OCI-LY3 (cell line): ENCODE results near the gene PTPN6.

Experiments used
- H2AFZ ChIP-seq: fragments of 200-600, 300-600 bp; shearing (Covaris generic); 2 replicates; pipeline ENCODE4 v1.6.0; 2014; ENCODE audit warnings: antibody characterized with exemption, low read depth, low read length
- H3K27ac ChIP-seq: fragments of 200-600, 300-600 bp; sonication (generic); 2 replicates; pipeline ENCODE4 v1.5.1; 2014; ENCODE audit warnings: mild to moderate bottlenecking, low read length, moderate library complexity, mixed read lengths
- H3K27me3 ChIP-seq: fragments of 200-600, 300-600 bp; sonication (generic); 2 replicates; pipeline ENCODE4 v1.6.1; 2014; ENCODE audit warnings: low read depth, low read length, mixed read lengths
- H3K36me3 ChIP-seq: fragments of 200-600, 300-600 bp; sonication (generic); replicated peaks from 2 replicates; pipeline ENCODE3; 2014; ENCODE audit warnings: low read depth, low read length, mixed read lengths
- H3K4me1 ChIP-seq: fragments of 300-600, 200-600 bp; sonication (generic); 2 replicates; pipeline ENCODE4 v1.6.1; 2014; ENCODE audit warnings: low read length, mixed read lengths
- H3K4me2 ChIP-seq: fragments of 200-600, 300-600 bp; sonication (generic); 2 replicates; pipeline ENCODE4 v1.6.1; 2014; ENCODE audit warnings: low read length, mixed read lengths
- H3K4me3 ChIP-seq: fragments of 300-600, 200-600 bp; sonication (generic); 2 replicates; pipeline ENCODE4 v1.5.1; 2014; ENCODE audit warnings: antibody characterized with exemption, mild to moderate bottlenecking, low read length, moderate library complexity
- H3K79me2 ChIP-seq: fragments of 300-600, 200-600 bp; shearing (Covaris generic); 2 replicates; pipeline ENCODE4 v1.6.1; 2014; ENCODE audit warnings: mild to moderate bottlenecking, low read length, mixed read lengths
- H3K9ac ChIP-seq: fragments of 300-600, 200-600 bp; shearing (Covaris generic); 2 replicates; pipeline ENCODE4 v1.6.0; 2014; ENCODE audit warnings: mild to moderate bottlenecking, low read length, moderate library complexity
- H3K9me3 ChIP-seq: fragments of 200-600, 300-600 bp; shearing (Covaris generic); 2 replicates; pipeline ENCODE4 v1.6.1; 2014; ENCODE audit warnings: low read length, mixed read lengths; ENCODE audit not compliant: insufficient read depth
- H4K20me1 ChIP-seq: fragments of 200-600, 300-600 bp; sonication (generic); 2 replicates; pipeline ENCODE4 v1.6.1; 2016; ENCODE audit warnings: low read length, mixed read lengths; ENCODE audit not compliant: insufficient read depth
- EZH2phosphoT487 ChIP-seq: fragments of 200-600 bp; shearing (Covaris generic); IDR thresholded peaks from 2 replicates; pipeline ENCODE4 v1.6.1; 2018; ENCODE audit warnings: antibody characterized with exemption, mixed run types, low read depth
- TF ChIP-seq, protein P1 (sequence below): fragments of 200-600, 300-600 bp; sonication (generic); IDR thresholded peaks from 2 replicates; pipeline ENCODE4 v1.5.1; 2014; ENCODE audit warnings: antibody characterized with exemption, low read length, low read depth

The PTPN6 gene

GRCh38 chr12:6928703-6929407, 22.3 kb upstream of the PTPN6 start:
- peak overlapping the region; percentile 94 for H3K4me2 ChIP-seq
- H2AFZ ChIP-seq, result no peak overlapping the region
- peak overlapping the region; percentile 91 for H3K9ac ChIP-seq
- TF ChIP-seq EZH2phosphoT487, result no peak
- TF ChIP-seq, protein P1, sequence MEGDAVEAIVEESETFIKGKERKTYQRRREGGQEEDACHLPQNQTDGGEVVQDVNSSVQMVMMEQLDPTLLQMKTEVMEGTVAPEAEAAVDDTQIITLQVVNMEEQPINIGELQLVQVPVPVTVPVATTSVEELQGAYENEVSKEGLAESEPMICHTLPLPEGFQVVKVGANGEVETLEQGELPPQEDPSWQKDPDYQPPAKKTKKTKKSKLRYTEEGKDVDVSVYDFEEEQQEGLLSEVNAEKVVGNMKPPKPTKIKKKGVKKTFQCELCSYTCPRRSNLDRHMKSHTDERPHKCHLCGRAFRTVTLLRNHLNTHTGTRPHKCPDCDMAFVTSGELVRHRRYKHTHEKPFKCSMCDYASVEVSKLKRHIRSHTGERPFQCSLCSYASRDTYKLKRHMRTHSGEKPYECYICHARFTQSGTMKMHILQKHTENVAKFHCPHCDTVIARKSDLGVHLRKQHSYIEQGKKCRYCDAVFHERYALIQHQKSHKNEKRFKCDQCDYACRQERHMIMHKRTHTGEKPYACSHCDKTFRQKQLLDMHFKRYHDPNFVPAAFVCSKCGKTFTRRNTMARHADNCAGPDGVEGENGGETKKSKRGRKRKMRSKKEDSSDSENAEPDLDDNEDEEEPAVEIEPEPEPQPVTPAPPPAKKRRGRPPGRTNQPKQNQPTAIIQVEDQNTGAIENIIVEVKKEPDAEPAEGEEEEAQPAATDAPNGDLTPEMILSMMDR, result no peak
- H3K4me1 ChIP-seq, result peaks cover 25% of the 10 kb centered on the region
- H3K36me3 ChIP-seq, result peaks cover 6% of the 10 kb centered on the region
- H3K27me3 ChIP-seq, result no peaks in the 10 kb centered on the region
- 0 out of 2 replicates have a peak overlapping the region, but pooled peaks have one; percentile 5 for H3K27ac ChIP-seq
- H3K79me2 ChIP-seq, result peaks cover 42% of the 10 kb centered on the region
- no peaks in the 10 kb centered on the region for H3K9me3 ChIP-seq
- peak overlapping the region; percentile 100 for H3K4me3 ChIP-seq
- H4K20me1 ChIP-seq, result no peaks in the 10 kb centered on the region

- TF ChIP-seq, protein P1, result no peak
- no peak for TF ChIP-seq EZH2phosphoT487
- no peaks in the 10 kb centered on the region for H3K9me3 ChIP-seq
- H3K36me3 ChIP-seq, result peaks cover 6% of the 10 kb centered on the region
- no peak overlapping the region for H2AFZ ChIP-seq
- peak overlapping the region; percentile 100; the same call in 1 of the 2 replicates for H3K4me3 ChIP-seq
- no peak overlapping the region for H3K27ac ChIP-seq
- no peak overlapping the region for H3K9ac ChIP-seq
- no peaks in the 10 kb centered on the region for H3K27me3 ChIP-seq
- peaks cover 17% of the 10 kb centered on the region for H3K4me1 ChIP-seq
- peaks cover 42% of the 10 kb centered on the region for H3K79me2 ChIP-seq
- peak overlapping the region; percentile 94 for H3K4me2 ChIP-seq
- no peaks in the 10 kb centered on the region for H4K20me1 ChIP-seq
Measured at GRCh38 chr12:6929466-6930452, 21.4 kb upstream of the PTPN6 start.

GRCh38 chr12:6932766-6933165, 18.4 kb upstream of the PTPN6 start:
- Histone ChIP-seq H3K4me3 (no peak overlapping the region), H4K20me1 (no peaks in the 10 kb centered on the region), H3K79me2 (peaks cover 52% of the 10 kb centered on the region), H3K4me2 (no peak overlapping the region), H3K27ac (no peak overlapping the region), H2AFZ (no peak overlapping the region), H3K27me3 (no peaks in the 10 kb centered on the region), H3K9me3 (no peaks in the 10 kb centered on the region), H3K9ac (no peak overlapping the region), H3K4me1 (peaks cover 18% of the 10 kb centered on the region), H3K36me3 (peaks cover 13% of the 10 kb centered on the region)
- TF ChIP-seq EZH2phosphoT487, result no peak
- TF ChIP-seq, protein P1, result no peak

DNA sequence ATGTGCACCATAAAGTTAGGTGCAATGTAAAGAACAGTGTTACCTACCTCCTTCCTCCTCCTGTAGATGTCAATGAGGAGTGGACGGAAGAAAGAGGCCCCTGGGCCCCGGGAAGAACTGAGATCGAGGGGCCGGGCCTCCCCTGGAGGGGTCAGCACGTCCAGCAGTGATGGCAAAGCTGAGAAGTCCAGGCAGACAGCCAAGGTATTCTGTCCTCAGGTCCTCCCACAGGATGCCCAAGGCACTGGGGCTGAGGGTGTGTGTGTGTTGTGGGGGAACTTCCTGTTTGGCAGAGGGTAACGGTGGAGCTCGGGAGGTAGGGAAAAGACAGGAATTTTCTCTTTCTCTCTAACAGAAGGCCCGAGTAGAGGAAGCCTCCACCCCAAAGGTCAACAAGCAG, 17.0 kb upstream of the PTPN6 start:
- Histone ChIP-seq H4K20me1 (no peaks in the 10 kb centered on the region), H3K4me3 (no peak overlapping the region), H2AFZ (no peak overlapping the region), H3K9me3 (no peaks in the 10 kb centered on the region), H3K27ac (no peak overlapping the region), H3K4me1 (peaks cover 16% of the 10 kb centered on the region), H3K36me3 (peaks cover 13% of the 10 kb centered on the region), H3K9ac (no peak overlapping the region), H3K27me3 (no peaks in the 10 kb centered on the region), H3K79me2 (peaks cover 44% of the 10 kb centered on the region), H3K4me2 (no peak overlapping the region)
- TF ChIP-seq, protein P1, result no peak
- no peak for TF ChIP-seq EZH2phosphoT487
